Thyroid gland (tissue), 4 donors: ENCODE data around the gene MOB1B. TPM values are rescaled to one million over a fixed set of nuclear protein-coding genes. Genes with fewer than 3 reads are reported as not detected.

Experiments used
- DNase-seq, 2 donors: peaks; one replicate each; pipeline ENCODE4 v3.0.0-alpha.2; 2019
- H3K27ac ChIP-seq, 3 donors: fragments of 200-600 bp; sonication (generic); 1 replicate in 2 of 3; 2 replicates in 1 of 3; pipeline ENCODE4 v1.5.1; 2016 to 2019; ENCODE audit warnings: mild to moderate bottlenecking in 1 of 3, moderate library complexity in 1 of 3
- H3K27me3 ChIP-seq: fragments of 200-600 bp; sonication (generic); one replicate; pipeline ENCODE4 v1.5.1; 2019
- H3K36me3 ChIP-seq, 2 donors: fragments of 200-600 bp; sonication (generic); one replicate each; pipeline ENCODE4 v1.5.1; 2016 to 2019
- H3K4me1 ChIP-seq, 2 donors: fragments of 200-600 bp; sonication (generic); one replicate each; pipeline ENCODE4 v1.5.1; 2017 to 2019
- H3K4me3 ChIP-seq, 3 donors: fragments of 200-600 bp; sonication (generic); replicated peaks in 1 of 3; 1 replicate in 2 of 3; 2 replicates in 1 of 3; pipeline ENCODE4 v1.5.1; 2016; ENCODE audit warnings: mild to moderate bottlenecking in 1 of 3
- H3K9me3 ChIP-seq: fragments of 200-600 bp; sonication (generic); one replicate; pipeline ENCODE4 v1.5.1; 2017
- CTCF ChIP-seq, 6 experiments: fragments of 200-600 bp in 3 of 6; fragments of 450-650 bp in 3 of 6; sonication (generic) in 3 of 6; IDR thresholded peaks; one replicate each; pipeline ENCODE4 v1.5.1; 2016 to 2019; ENCODE audit warnings: antibody characterized with exemption in 6 of 6, mild to moderate bottlenecking in 2 of 6, inconsistent platforms in 1 of 6, moderate library complexity in 1 of 6
- POLR2A ChIP-seq, 2 donors: fragments of 450-650 bp; IDR thresholded peaks; one replicate each; pipeline ENCODE4 v1.6.1; 2017; ENCODE audit warnings: antibody characterized with exemption in 2 of 2, mild to moderate bottlenecking in 2 of 2, moderate library complexity in 1 of 2
- WGBS, 2 donors: methylation state at CpG; one replicate each; pipeline ENCODE4 v1.1.5; 2017; 5-methylcytosine and 5-hydroxymethylcytosine counted together
- intact Hi-C: fragments of 100-400 bp; cut with DNase I; formaldehyde crosslinking; loops from one replicate; pipeline ENCODE4 v1.15.1; 2023
- total RNA-seq, 4 donors: library from RNA; depleted of rRNA; stranded (reverse); fragments of >200 nt; gene quantifications; one replicate each; pipeline ENCODE4 v1.2.3, GENCODE V29; 2016

MOB1B gene
- total RNA-seq, 4 donors from 2014 or later: 24.1 to 33.9 (median 29.6) TPM

- no peak for TF ChIP-seq POLR2A (IDR thresholded peaks at IDR 0.05)
- no peak for TF ChIP-seq CTCF (IDR thresholded peaks at IDR 0.05)
- WGBS, 2 donors: 95 to 98% methylated on average over 2 of the region's 2 CpGs
- no peaks in the 10 kb centered on the region for H3K36me3 ChIP-seq
- intact Hi-C loops: no loop called here
- no peaks in the 10 kb centered on the region for H3K27me3 ChIP-seq
- H3K27ac ChIP-seq: no peak overlapping the region
- DNase-seq: no peak
- H3K4me3 ChIP-seq: no peak overlapping the region
- H3K9me3 ChIP-seq: no peaks in the 10 kb centered on the region
- H3K4me1 ChIP-seq: peaks cover 0 to 5% of the 10 kb centered on the region in 2 donors
These were observed 30.8 kb downstream of the MOB1B start for GRCh38 chr4:70932984-70933383.

- intact Hi-C loops: no loop called here
- Histone ChIP-seq H3K27me3 (no peaks in the 10 kb centered on the region), H3K4me3 (no peak overlapping the region), H3K4me1 (peaks cover 0 to 5% of the 10 kb centered on the region in 2 donors), H3K27ac (no peak overlapping the region), H3K36me3 (no peaks in the 10 kb centered on the region), H3K9me3 (no peaks in the 10 kb centered on the region)
- WGBS, 2 donors: 91 to 92% methylated on average over 7 of the region's 7 CpGs
- no peak for DNase-seq
- TF ChIP-seq CTCF (IDR thresholded peaks at IDR 0.05) (no peak), POLR2A (IDR thresholded peaks at IDR 0.05) (no peak)
These were observed 33.0 kb downstream of the MOB1B start for GRCh38 chr4:70935038-70935695.

GRCh38 chr4:70936200-70936787, 34.1 kb downstream of the MOB1B start:
- H3K4me3 ChIP-seq: no peak overlapping the region
- no peaks in the 10 kb centered on the region for H3K27me3 ChIP-seq
- H3K36me3 ChIP-seq: no peaks in the 10 kb centered on the region
- no peak overlapping the region for H3K27ac ChIP-seq
- TF ChIP-seq POLR2A (IDR thresholded peaks at IDR 0.05) (no peak), CTCF (IDR thresholded peaks at IDR 0.05) (no peak)
- DNase-seq: no peak
- no peaks in the 10 kb centered on the region for H3K9me3 ChIP-seq
- no peaks in the 10 kb centered on the region for H3K4me1 ChIP-seq
- 90 to 97% methylated on average over 4 of the region's 4 CpGs for WGBS, 2 donors
- intact Hi-C loops: no loop called here

- TF ChIP-seq POLR2A (IDR thresholded peaks at IDR 0.05) (no peak), CTCF (IDR thresholded peaks at IDR 0.05) (no peak)
- Histone ChIP-seq H3K36me3 (no peaks in the 10 kb centered on the region), H3K27me3 (no peaks in the 10 kb centered on the region), H3K4me3 (no peak overlapping the region), H3K9me3 (no peaks in the 10 kb centered on the region), H3K4me1 (no peaks in the 10 kb centered on the region), H3K27ac (no peak overlapping the region)
- WGBS, 2 donors: 40 to 65% methylated on average over 3 of the region's 3 CpGs
- no peak for DNase-seq
- intact Hi-C loops: no loop called here
These were observed 35.9 kb downstream of the MOB1B start for GRCh38 chr4:70938086-70938485.

GRCh38 chr4:70940134-70940533, 38.0 kb downstream of the MOB1B start:
- H3K27me3 ChIP-seq: no peaks in the 10 kb centered on the region
- no peak overlapping the region for H3K4me3 ChIP-seq
- intact Hi-C loops: no loop called here
- no peak for TF ChIP-seq CTCF (IDR thresholded peaks at IDR 0.05)
- TF ChIP-seq POLR2A (IDR thresholded peaks at IDR 0.05): no peak
- 97 to 99% methylated on average over 5 of the region's 5 CpGs for WGBS, 2 donors
- no peak overlapping the region for H3K27ac ChIP-seq
- H3K9me3 ChIP-seq: no peaks in the 10 kb centered on the region
- DNase-seq: no peak
- no peaks in the 10 kb centered on the region for H3K36me3 ChIP-seq
- H3K4me1 ChIP-seq: no peaks in the 10 kb centered on the region
